ENCODE data around the gene NHSL2. TPM values are rescaled to one million over a fixed set of nuclear protein-coding genes. Genes with fewer than 3 reads are reported as not detected.

The NHSL2 gene
- total and polyA plus RNA-seq, 10 donors = 0.24 to 20.8 (median 10.1) TPM

DNA sequence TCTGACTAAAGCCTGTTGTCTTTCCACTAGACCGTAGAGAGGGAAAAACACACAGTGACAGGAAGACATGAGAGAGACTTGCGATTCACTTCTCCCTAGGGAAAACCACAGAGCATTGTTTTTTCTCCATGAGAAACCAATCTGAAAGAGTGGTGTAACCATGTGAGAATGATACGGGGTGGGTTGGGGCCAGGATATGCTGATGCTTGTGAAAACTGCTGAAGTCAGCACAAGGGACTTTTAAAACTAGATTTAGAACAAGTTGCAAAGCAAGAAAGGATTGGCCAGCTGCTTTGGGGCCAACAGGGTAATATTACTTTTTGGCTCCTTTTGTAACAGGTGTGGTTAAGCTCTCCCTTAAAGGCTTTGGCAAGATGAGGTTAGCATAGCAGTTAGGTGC lies 66.1 kb downstream of the NHSL2 start:
- peaks cover 0 to 15% (median 0%) of the 10 kb centered on the region in 7 donors for H3K27me3 ChIP-seq (replicated peaks in 1 of 7)
- TF ChIP-seq POLR2AphosphoS5 (IDR thresholded peaks at IDR 0.05) (no peak), CTCF (IDR thresholded peaks at IDR 0.05 in 8 of 11, conservative IDR thresholded peaks at IDR 0.05 in 3 of 11) (no peak), POLR2A (IDR thresholded peaks at IDR 0.05) (no peak)
- no peak overlapping the region for H3K4me3 ChIP-seq
- H3K27ac ChIP-seq = no peak overlapping the region
- WGBS, 5 donors = 20 to 37% (median 29%) methylated on average over 3 of the region's 3 CpGs
- no peaks in the 10 kb centered on the region for H3K9me3 ChIP-seq
- intact Hi-C loops (cut with DNase I; ENCODE audit: low total_unique reads) = no loop called here
- DNase-seq = no peak
- H3K36me3 ChIP-seq = no peaks in the 10 kb centered on the region
- no peaks in the 10 kb centered on the region for H3K4me1 ChIP-seq

DNA sequence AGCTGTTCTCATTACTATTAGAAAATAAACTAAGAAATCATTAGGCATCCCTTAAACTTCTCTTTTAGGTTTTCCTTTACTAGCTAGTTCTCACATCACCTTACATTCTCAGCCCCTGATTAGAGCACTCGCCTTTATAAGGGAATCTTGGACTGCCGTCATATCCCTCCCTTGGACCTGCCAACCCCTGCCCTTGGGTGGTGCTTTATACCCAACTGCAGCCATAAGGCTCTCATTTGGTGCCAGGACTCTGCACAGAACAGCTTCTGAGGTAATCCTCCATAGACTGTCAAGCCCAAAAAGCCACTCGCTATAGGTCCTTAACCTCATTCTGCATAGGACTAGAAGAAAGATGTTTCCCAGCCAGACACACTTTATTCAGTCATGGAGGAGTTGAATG lies 67.5 kb downstream of the NHSL2 start:
- Histone ChIP-seq H3K4me3 (no peak overlapping the region), H3K36me3 (no peaks in the 10 kb centered on the region), H3K27ac (no peak overlapping the region), H3K9me3 (no peaks in the 10 kb centered on the region), H3K27me3 (replicated peaks in 1 of 7) (peaks cover 0 to 20% (median 0%) of the 10 kb centered on the region in 7 donors), H3K4me1 (no peaks in the 10 kb centered on the region)
- no peak for TF ChIP-seq POLR2AphosphoS5 (IDR thresholded peaks at IDR 0.05)
- no peak for TF ChIP-seq POLR2A (IDR thresholded peaks at IDR 0.05)
- no peak for TF ChIP-seq CTCF (IDR thresholded peaks at IDR 0.05 in 8 of 11, conservative IDR thresholded peaks at IDR 0.05 in 3 of 11)
- intact Hi-C loops (cut with DNase I; ENCODE audit: low total_unique reads) = no loop called here
- WGBS, 5 donors = 84 to 94% (median 90%) methylated on average over 3 of the region's 3 CpGs
- no peak for DNase-seq

DNA sequence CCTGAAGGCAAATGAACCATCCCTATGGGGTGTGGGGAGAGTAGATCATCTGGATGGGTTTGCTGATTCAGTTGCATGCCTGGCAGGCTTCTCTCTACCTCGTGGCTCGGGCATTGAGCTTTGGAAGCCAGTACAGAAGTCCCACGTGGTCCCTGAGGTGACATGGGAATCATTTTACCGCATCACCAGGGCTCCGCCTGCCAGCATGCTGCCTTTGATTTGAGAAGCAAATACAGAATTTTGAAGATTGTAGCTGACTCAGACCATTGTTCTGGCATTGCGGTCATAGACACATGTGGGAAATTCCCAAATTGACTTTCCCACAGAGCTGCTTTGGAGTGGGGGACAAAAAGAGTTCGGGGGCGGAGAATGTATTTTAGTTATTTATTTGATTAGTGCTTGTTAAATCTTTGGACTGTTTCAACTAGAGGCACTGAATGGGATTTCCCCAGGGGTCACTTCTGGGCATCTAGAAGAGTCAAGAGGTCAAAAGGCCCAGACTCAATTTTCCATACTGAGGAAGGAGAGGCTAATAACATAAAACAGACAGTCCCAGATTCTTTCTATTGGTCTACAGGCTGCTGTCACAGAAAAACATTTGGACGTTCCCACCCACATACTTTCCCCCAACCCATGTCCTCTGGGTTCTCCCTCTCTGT lies 79.3 kb downstream of the NHSL2 start:
- H3K4me3 ChIP-seq = no peak overlapping the region
- H3K36me3 ChIP-seq = no peaks in the 10 kb centered on the region
- no peak for DNase-seq
- no peaks in the 10 kb centered on the region for H3K27me3 ChIP-seq (replicated peaks in 1 of 7)
- TF ChIP-seq POLR2A (IDR thresholded peaks at IDR 0.05) (no peak), POLR2AphosphoS5 (IDR thresholded peaks at IDR 0.05) (no peak), CTCF (IDR thresholded peaks at IDR 0.05 in 8 of 11, conservative IDR thresholded peaks at IDR 0.05 in 3 of 11) (no peak)
- WGBS, 5 donors = 55 to 72% (median 61%) methylated on average over 3 to 9 of the region's 9 CpGs
- H3K4me1 ChIP-seq = no peaks in the 10 kb centered on the region
- H3K27ac ChIP-seq = no peak overlapping the region
- intact Hi-C loops (cut with DNase I; ENCODE audit: low total_unique reads) = no loop called here
- no peaks in the 10 kb centered on the region for H3K9me3 ChIP-seq

- 68 to 91% (median 80%) methylated on average over 2 of the region's 2 CpGs for WGBS, 5 donors
- Histone ChIP-seq H3K4me3 (no peak overlapping the region), H3K27me3 (replicated peaks in 1 of 7) (no peaks in the 10 kb centered on the region)
Observed at GRCh38 chrX:71990518-71990917, 79.9 kb downstream of the NHSL2 start.

More at GRCh38 chrX:71990518-71990917, 79.9 kb downstream of the NHSL2 start:
- intact Hi-C loops (cut with DNase I; ENCODE audit: low total_unique reads) = no loop called here
- H3K9me3 ChIP-seq = no peaks in the 10 kb centered on the region
- H3K27ac ChIP-seq = no peak overlapping the region
- no peak for TF ChIP-seq POLR2AphosphoS5 (IDR thresholded peaks at IDR 0.05)
- TF ChIP-seq CTCF (IDR thresholded peaks at IDR 0.05 in 8 of 11, conservative IDR thresholded peaks at IDR 0.05 in 3 of 11) = no peak
- TF ChIP-seq POLR2A (IDR thresholded peaks at IDR 0.05) = no peak
- H3K36me3 ChIP-seq = no peaks in the 10 kb centered on the region
- no peaks in the 10 kb centered on the region for H3K4me1 ChIP-seq
- DNase-seq = no peak

Measured in spleen (tissue), 11 donors.